ES-I3 (cell line): ENCODE data around the gene CSK.
"Not testable (repeated sequence)": the region's sequence is repeated elsewhere in the genome, so short reads cannot be mapped to it uniquely, and the experiment has no call there.

Experiments used
- H3K36me3 ChIP-seq: 2 replicates; pipeline ENCODE4 v1.6.1; 2013; ENCODE audit warnings: mild to moderate bottlenecking, low read length, control low read depth, moderate library complexity; ENCODE audit not compliant: insufficient read depth
- H3K4me1 ChIP-seq: 2 replicates; pipeline ENCODE4 v1.6.1; 2013; ENCODE audit warnings: mild to moderate bottlenecking, control low read depth, low read length; ENCODE audit not compliant: insufficient read depth
- H3K9ac ChIP-seq: 2 replicates; pipeline ENCODE4 v1.6.1; 2013; ENCODE audit warnings: low read depth, mild to moderate bottlenecking, low read length, moderate library complexity
- H3K9me3 ChIP-seq: 2 replicates; pipeline ENCODE4 v1.6.1; 2013; ENCODE audit warnings: mild to moderate bottlenecking, low read length, moderate library complexity; ENCODE audit not compliant: control insufficient read depth, insufficient read depth

The CSK gene

DNA sequence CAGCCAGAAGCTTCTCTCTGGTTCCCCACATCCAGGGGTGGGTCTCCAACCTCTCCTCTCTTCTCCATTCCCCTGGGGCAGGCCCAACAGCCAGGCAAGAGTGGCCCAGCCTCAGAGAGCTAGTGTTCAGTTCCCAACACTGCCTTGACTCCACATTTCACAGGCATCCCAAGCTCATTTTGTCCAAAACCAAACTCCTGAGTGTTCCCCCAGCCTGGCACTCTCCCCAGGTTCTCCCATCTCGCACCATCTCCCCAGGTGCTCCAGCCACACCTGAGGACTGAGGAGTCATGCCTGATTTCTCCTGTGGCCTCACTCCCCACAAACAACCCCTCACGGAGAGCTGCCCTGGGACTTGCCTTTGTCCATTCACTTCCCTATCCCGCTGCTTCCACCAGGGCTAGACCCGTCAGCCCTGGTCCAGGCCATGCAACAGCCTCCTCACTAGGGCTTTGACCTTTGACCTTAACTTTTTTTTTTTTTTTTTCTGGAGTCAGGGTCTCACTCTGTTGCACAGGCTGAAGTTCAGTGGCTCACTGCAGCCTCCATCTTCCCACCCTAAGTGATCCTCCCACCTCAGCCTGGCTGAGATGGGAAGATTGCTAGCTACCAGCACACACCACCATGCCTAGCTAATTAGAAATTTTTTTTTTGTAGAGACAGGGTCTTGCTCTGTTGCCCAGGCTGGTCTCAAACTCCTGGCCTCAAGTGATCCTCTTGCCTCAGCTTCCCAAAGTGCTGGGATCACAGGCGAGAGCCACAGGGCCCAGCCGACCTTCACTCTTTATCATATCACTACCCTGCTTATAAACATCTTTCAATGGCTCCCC, 3.9 kb upstream of the CSK start:
- Histone ChIP-seq H3K9ac (no peak overlapping the region), H3K9me3 (no peaks in the 10 kb centered on the region), H3K4me1 (peaks cover 36% of the 10 kb centered on the region; the same call in 1 of the 2 replicates), H3K36me3 (no peaks in the 10 kb centered on the region)

DNA sequence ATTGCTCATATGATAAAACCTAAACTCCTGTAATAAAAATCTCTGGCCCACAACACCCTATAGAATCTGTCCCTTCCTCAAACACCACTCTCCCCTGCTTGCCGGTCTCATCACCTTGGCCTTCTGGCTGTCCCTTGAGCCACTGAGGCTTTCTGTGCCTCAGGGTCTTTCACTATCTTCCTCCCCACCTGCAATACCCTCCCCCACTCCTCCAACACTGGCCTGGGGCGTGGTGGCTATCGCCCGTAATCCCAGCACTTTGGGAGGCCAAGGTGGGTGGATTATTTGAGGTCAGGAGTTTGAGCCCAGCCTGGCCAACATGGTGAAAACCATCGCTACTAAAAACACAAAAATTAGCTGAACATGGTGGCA, 3.3 kb upstream of the CSK start:
- H3K4me1 ChIP-seq, result peaks cover 31% of the 10 kb centered on the region; the same call in 1 of the 2 replicates
- no peaks in the 10 kb centered on the region for H3K9me3 ChIP-seq
- H3K9ac ChIP-seq, result no peak overlapping the region
- H3K36me3 ChIP-seq, result no peaks in the 10 kb centered on the region

DNA sequence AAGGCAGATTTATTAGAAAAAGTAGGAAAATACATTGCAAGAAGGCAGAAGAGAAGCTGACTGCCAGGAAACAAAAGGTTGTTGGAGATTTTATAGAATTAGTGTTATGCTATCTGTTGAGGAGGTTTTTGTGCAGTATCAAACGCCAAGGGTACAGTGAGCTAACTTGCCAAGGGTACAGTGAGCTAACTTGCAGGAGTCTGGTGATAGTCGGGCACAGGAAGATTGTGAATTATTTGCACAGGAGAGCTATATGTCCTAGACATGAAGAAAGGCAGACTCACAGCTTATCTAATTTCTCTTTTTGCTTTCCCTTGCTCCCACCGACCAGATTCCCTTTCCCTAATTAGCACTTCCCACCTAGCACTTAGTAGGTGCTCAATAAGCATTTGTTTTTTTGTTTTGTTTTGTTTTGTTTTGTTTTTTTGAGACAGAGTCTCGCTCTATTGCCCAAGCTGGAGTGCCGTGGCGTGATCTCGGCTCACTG, 2.7 kb upstream of the CSK start:
- Histone ChIP-seq H3K36me3 (no peaks in the 10 kb centered on the region), H3K4me1 (peaks cover 30% of the 10 kb centered on the region; the same call in 1 of the 2 replicates), H3K9ac (no peak overlapping the region), H3K9me3 (no peaks in the 10 kb centered on the region)

DNA sequence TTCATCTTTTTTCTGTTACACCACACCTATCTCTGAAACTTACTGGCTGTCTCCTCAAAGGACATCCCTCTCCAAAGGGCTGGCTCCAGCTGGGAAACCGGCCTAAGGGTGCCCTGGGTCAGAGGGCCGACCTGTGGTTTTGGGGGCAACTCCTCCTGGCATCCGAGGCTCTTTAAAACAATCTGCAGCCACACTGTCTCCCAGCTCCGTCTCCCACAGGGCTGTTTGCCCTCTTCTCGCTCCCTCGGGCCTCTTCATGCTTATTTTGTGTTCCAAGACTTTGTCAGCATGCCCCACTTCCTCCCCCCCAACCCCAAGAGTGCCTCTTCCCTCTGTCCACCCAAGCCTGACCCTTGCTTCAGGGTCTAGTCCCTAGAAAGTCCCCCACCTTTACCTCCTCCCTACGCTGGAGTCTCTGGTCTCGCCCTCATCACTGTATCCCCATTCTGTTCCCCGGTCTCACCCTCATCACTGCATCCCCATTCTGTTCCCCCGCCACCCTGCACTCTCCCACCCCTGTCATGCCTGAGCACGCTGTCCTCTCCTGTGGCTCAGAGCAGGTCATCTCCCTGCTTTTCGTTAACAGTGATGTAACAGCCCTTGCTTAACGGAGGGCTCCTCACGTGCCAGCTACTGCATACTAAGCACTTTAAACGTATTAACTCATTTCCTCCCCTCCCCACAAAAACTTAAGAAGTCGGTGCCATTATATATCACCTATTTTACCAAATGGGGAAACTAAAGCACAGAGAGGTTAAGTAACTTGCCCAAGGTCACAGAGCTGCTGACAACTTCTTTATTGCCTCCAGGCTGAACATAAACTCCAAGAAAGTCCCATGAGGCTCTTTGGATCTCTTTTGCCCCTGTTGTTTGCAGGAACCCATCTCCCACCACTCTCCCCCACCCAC, 1.1 kb upstream of the CSK start:
- Histone ChIP-seq H3K9ac (peak overlapping the region; percentile 88; the same call in 1 of the 2 replicates), H3K4me1 (peaks cover 30% of the 10 kb centered on the region; the same call in 1 of the 2 replicates), H3K9me3 (no peaks in the 10 kb centered on the region), H3K36me3 (no peaks in the 10 kb centered on the region)

DNA sequence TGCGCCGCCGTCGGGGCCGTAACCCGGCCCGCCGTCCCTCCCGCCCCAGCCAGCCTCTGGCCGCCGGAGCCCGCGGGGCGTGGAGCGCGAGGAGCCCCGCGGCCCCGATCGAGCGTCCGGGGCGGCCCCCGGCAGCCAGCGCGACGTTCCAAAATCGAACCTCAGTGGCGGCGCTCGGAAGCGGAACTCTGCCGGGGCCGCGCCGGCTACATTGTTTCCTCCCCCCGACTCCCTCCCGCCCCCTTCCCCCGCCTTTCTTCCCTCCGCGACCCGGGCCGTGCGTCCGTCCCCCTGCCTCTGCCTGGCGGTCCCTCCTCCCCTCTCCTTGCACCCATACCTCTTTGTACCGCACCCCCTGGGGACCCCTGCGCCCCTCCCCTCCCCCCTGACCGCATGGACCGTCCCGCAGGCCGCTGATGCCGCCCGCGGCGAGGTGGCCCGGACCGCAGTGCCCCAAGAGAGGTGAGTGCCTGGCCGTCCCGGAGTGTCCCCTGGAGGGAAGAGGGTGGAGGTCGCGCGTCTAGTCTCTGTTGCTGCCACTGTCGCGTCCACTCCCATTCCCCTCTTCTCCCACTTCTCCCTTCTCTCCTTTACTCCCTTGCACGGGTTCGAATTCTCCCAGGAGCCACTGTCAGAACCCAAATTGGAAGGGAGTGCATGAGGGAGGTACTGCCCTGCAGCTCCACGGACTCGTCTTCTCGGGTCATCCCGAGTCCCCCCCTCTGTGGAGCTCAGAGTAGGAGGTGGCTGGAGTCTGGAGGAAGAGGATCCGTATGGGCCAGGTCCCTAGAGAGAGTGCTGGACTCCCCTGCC, 585 bp downstream of the CSK start:
- peaks cover 20% of the 10 kb centered on the region; the same call in 1 of the 2 replicates for H3K4me1 ChIP-seq

DNA sequence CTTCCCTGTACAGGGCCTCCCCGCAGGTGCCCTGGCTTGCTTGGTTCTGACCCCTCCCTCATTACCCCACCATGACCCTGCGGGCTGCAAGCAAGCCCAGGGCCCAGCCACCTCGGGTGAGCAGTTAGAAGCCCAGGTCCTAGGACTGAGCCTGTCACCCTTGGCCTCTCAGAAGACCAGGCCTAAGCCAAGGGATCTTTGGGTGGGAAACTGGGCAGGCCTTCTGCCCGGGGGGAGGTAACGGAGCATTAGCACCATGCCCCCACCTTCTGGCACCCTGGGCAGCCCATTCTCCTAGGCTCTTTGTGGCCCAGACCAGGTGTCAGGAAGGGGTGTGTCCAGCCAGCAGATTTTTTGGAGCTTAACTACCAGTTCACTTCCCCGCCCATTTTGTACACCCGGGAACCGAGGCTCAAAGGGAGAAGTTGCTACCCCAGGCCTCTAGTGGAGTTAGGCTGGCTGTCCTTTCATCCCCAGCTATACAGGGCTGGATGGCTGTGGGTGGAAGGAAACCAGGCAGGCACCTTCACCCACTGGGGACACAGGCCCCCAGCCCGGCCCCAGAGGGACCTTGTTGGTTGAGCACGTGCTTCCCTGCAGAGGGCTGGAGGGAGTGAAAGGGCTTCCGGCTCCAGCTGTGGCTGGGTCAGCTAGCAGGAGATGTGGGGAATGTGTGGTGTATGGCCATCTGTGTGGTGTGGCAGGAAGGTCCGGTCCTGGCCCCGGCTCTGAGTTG, 1.4 kb downstream of the CSK start:
- Histone ChIP-seq H3K4me1 (peaks cover 20% of the 10 kb centered on the region), H3K9ac (peak overlapping the region; percentile 74; the same call in 1 of the 2 replicates), H3K9me3 (no peaks in the 10 kb centered on the region), H3K36me3 (no peaks in the 10 kb centered on the region)

More for the DNA sequence above, 585 bp downstream of the CSK start:
- Histone ChIP-seq H3K9ac (peak overlapping the region; percentile 74), H3K9me3 (no peaks in the 10 kb centered on the region), H3K36me3 (no peaks in the 10 kb centered on the region)

DNA sequence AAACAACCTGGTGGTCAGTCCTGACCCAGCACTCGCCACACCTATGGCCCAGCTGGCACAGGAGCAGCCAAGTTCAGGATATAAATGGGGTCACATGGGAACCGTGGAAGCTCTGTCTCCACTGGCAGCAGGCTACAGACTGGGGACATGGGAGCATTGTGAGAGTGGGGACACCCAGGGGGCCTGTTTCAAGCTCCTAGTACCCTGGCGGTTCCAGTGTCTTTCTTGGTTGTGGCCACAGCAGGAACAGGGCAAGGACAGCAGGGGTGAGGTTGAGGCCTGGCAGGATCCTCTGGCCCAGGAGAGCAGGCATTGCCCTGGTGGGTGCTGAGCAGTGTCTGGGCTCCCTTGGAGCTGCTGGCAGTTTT, 1.9 kb downstream of the CSK start:
- H3K36me3 ChIP-seq, result no peaks in the 10 kb centered on the region
- peaks cover 26% of the 10 kb centered on the region for H3K4me1 ChIP-seq
- no peak overlapping the region for H3K9ac ChIP-seq
- no peaks in the 10 kb centered on the region for H3K9me3 ChIP-seq

DNA sequence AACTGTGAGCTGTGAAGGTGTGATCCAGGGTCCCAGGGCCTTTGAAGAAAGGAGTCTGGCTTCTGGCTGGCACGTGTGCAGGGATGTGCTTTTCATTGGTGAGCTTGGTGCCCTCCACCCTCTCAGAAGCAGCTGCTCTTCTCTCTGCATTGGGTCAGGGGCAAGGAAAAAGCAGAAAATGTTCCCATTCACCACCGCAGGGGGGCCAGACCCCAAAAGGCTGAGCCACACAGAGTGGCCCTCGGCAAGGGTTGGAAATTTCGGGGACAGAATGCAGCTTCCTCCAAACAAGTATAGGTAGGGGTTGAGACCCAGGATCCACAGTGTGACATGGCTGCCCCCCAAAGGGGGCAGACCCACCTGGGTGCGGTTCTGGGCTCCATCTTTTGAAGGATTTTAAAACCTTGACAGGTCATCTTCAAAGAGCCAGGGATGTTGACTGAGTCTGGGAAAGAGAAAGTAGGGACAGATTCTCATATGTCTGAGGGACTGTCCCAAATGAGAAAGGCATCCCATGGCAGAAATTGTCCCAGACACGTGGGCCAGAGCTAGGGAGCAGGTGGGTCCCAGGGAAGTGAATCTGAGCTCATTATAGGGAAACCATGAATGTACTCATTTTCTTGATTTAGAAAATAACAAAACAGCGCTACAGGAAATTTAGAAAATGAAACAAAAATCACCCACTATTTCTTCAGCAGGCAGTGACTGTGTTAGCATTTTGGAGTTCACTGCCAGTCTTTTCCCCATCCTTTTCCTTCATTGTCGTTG, 2.7 kb downstream of the CSK start:
- H3K4me1 ChIP-seq, result peaks cover 34% of the 10 kb centered on the region
- no peak overlapping the region for H3K9ac ChIP-seq
- H3K9me3 ChIP-seq, result no peaks in the 10 kb centered on the region
- no peaks in the 10 kb centered on the region for H3K36me3 ChIP-seq

DNA sequence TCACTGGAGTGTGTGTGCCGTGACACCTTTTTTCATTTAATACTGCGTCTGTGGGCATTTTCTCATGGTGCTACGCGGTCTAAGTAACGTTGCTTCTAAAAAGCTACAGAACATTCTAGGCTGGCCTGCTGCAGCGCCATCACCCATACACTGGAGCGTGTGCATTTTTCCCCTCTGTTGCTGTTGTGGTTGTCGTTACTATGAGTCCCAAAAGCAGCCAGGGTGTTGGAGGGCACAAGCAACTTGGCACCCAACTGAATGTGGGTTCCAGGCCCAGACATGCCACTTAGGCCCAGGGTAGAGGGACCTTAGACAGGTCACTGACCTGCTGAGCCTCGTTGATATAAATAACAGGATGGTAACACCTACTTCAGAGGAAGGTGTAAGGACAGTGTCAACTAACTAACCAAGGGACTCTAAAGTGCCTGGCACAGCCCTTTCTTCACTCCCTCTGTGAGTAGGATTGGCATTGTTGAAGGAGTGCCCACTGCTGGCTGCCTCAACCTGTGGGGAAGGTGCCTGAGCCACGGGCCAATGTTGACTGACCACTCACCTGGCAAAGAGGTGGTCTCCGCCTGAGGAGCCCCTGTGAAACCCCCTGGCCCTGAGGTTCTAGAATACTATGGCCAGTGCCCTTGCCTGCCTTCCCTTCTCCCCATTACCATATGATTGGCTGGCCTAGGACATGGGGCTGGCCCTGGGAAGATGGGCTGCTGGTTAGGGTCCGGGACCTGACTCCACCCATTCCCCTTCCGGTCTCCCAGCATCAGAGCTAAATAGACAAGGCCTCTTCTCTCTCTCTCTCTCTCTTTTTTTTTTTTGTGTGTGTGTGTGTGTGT, 3.5 kb downstream of the CSK start:
- Histone ChIP-seq H3K9ac (no peak overlapping the region), H3K4me1 (peaks cover 33% of the 10 kb centered on the region)

DNA sequence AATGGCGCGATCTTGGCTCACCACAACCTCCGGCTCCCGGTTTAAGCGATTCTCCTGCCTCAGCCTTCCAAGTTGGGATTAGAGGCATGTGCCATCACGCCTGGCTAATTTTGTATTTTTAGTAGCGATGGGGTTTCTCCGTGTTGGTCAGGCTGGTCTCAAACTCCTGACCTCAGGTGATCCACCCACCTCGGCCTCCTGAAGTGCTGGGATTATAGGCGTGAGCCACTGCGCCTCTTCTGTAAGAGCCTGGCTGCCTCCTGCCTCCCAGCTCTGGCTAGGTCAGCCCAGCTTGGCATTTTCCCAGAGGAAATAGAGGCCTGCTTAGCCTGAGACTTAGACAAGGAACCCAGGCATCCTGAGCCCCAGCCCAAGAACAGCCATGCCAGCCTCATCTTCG, 4.2 kb downstream of the CSK start:
- not testable (repeated sequence) for H3K9me3 ChIP-seq, H3K36me3 ChIP-seq, H3K9ac ChIP-seq
- peaks cover 27% of the 10 kb centered on the region for H3K4me1 ChIP-seq

More for the DNA sequence above, 3.5 kb downstream of the CSK start:
- Histone ChIP-seq H3K36me3 (no peaks in the 10 kb centered on the region), H3K9me3 (no peaks in the 10 kb centered on the region)

DNA sequence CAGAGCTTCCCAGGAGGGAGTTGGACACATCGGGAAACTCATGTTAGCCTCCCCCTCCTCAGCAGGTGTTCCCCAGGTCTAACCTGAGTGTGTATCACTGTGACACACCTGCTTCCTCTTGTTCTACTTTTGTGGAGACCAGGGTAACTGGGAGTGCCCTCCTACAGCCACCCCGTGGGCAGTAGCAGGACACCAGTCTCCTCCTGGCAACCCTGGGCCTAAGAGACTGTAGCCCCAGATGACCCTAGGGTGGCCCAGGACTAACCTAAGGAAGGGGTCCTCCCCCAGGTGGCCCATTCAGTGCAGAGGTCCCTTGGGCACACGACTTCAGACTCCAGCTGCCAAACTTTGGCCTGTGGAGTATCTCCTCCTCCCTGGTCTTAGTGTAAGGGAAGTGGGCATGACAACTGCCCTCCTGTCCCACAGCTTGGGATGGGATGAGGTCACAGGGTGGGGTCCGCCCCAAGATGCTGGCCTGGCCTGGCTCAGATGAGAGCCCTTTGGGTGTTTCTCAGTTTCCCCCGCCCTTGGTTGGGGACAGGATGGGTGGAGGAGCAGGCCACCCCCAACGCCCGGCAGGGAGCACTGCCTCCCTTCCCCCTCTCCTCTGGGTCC, 4.8 kb downstream of the CSK start:
- peaks cover 26% of the 10 kb centered on the region for H3K4me1 ChIP-seq
- H3K9me3 ChIP-seq, result no peaks in the 10 kb centered on the region
- no peaks in the 10 kb centered on the region for H3K36me3 ChIP-seq
- no peak overlapping the region for H3K9ac ChIP-seq
